A549 (cell line): Measurements from ENCODE around the gene CDKN1B. TPM values are rescaled to one million over a fixed set of nuclear protein-coding genes. Genes with fewer than 3 reads are reported as not detected.

Experiments used
- ATAC-seq, 2 experiments: fragments of 200-7000 bp in 1 of 2; fragments of >200 bp in 1 of 2; cut with Nextera tagmentation in 1 of 2; cut with Tn5 transposase in 1 of 2; 3 replicates each; pipeline versions ENCODE4 v1.8.0 to v1.9.1; 2018 to 2020; ENCODE audit warnings: mild to moderate bottlenecking in 1 of 2, moderate library complexity in 1 of 2
- CTCF ChIA-PET: fragments of 300-600 bp; sonication (Branson Sonifier 250); formaldehyde crosslinking; extraction: SDS; loops from one replicate; lab custom pipeline; 2021; ENCODE audit warnings: antibody characterized with exemption, inconsistent platforms; lab: Yijun Ruan, JAX
- POLR2A ChIA-PET: fragments of 350-600 bp; formaldehyde crosslinking; extraction: SDS; loops from one replicate; lab custom pipeline; 2021; ENCODE audit warnings: antibody characterized with exemption, inconsistent platforms; lab: Yijun Ruan, JAX
- DNase-seq, 2 experiments: peaks; one replicate each; pipeline versions ENCODE4 v3.0.0 to v3.0.0-alpha.2; 2011 to 2016; ENCODE audit warnings: low read depth in 1 of 2, low spot score in 1 of 2
- FAIRE-seq: peaks from 2 replicates; lab custom pipeline; 2011; peaks lifted over from hg19 to GRCh38; lab: Jason Lieb, UNC
- H3K27ac ChIP-seq, 2 experiments: fragments of >200 bp; sonication (Bioruptor Twin); formaldehyde crosslinking; 3 replicates each; pipeline ENCODE4 v1.5.1; 2016 to 2017
- H3K4me1 ChIP-seq: fragments of >200 bp; sonication (Bioruptor Twin); formaldehyde crosslinking; 3 replicates; pipeline ENCODE4 v1.6.1; 2016
- H3K4me2 ChIP-seq: fragments of >200 bp; sonication (Bioruptor Twin); formaldehyde crosslinking; 3 replicates; pipeline ENCODE4 v1.6.1; 2016
- H3K4me3 ChIP-seq: fragments of >200 bp; sonication (Bioruptor Twin); formaldehyde crosslinking; 3 replicates; pipeline ENCODE4 v1.5.1; 2016
- H3K9me3 ChIP-seq: fragments of >200 bp; sonication (Bioruptor Twin); formaldehyde crosslinking; 3 replicates; pipeline ENCODE4 v1.6.1; 2016
- CBX2 ChIP-seq: fragments of 200-600 bp; sonication (generic); IDR thresholded peaks from 2 replicates; pipeline ENCODE4 v1.6.1; 2016; ENCODE audit warnings: low read depth, mild to moderate bottlenecking, borderline replicate concordance
- CBX8 ChIP-seq: fragments of 200-600 bp; sonication (generic); IDR thresholded peaks from 2 replicates; pipeline ENCODE4 v1.6.1; 2016
- CHD2 ChIP-seq: fragments of 150-350 bp; IDR thresholded peaks from 2 replicates; pipeline ENCODE4 v1.6.1; 2014; ENCODE audit warnings: low read length; ENCODE audit not compliant: partially characterized antibody
- CHD4 ChIP-seq: fragments of 200-600 bp; sonication (generic); IDR thresholded peaks from 2 replicates; pipeline ENCODE4 v1.6.1; 2016; ENCODE audit warnings: antibody characterized with exemption, mild to moderate bottlenecking, borderline replicate concordance
- ESRRA ChIP-seq: fragments of 150-350 bp; IDR thresholded peaks from 2 replicates; pipeline ENCODE4 v1.6.1; 2014; ENCODE audit warnings: mild to moderate bottlenecking, low read length, borderline replicate concordance
- FOSB ChIP-seq: fragments of 250-450 bp; sonication (Bioruptor Pico); IDR thresholded peaks from 2 replicates; pipeline ENCODE4 v1.5.0; 2020; ENCODE audit warnings: mild to moderate bottlenecking, moderate library complexity
- FOXS1 ChIP-seq: fragments of 250-450 bp; sonication (Bioruptor Pico); IDR thresholded peaks from 2 replicates; pipeline ENCODE4 v1.5.0; 2020; ENCODE audit warnings: mild to moderate bottlenecking, moderate library complexity
- GATA3 ChIP-seq: IDR thresholded peaks from 2 replicates; pipeline ENCODE4 v1.6.1; 2012; ENCODE audit warnings: borderline replicate concordance
- HEYL ChIP-seq: fragments of 250-450 bp; sonication (Bioruptor Pico); IDR thresholded peaks from 2 replicates; pipeline ENCODE4 v1.8.0; 2021; ENCODE audit warnings: mild to moderate bottlenecking, moderate library complexity
- HOXB13 ChIP-seq: fragments of 250-450 bp; sonication (Bioruptor Pico); IDR thresholded peaks from 2 replicates; pipeline ENCODE4 v1.5.0; 2020; ENCODE audit warnings: low read depth, mild to moderate bottlenecking, moderate library complexity
- HOXB5 ChIP-seq: fragments of 250-450 bp; sonication (Bioruptor Pico); IDR thresholded peaks from 2 replicates; pipeline ENCODE4 v1.5.0; 2020; ENCODE audit warnings: mild to moderate bottlenecking, moderate library complexity
- KDM1A ChIP-seq: fragments of 200-600 bp; sonication (generic); IDR thresholded peaks from 2 replicates; pipeline ENCODE4 v1.6.1; 2016; ENCODE audit warnings: low read depth, mild to moderate bottlenecking
- MAFK ChIP-seq: fragments of 450-650 bp; IDR thresholded peaks from 2 replicates; pipeline ENCODE4 v1.6.1; 2014; ENCODE audit not compliant: partially characterized antibody
- MAZ ChIP-seq: fragments of 150-350 bp; IDR thresholded peaks from 2 replicates; pipeline ENCODE4 v1.6.1; 2014; ENCODE audit warnings: antibody characterized with exemption, low read depth, low read length, borderline replicate concordance
- MYC ChIP-seq: IDR thresholded peaks from 2 replicates; pipeline ENCODE4 v1.6.1; 2012; ENCODE audit warnings: mild to moderate bottlenecking, inconsistent platforms, low read length, improper control_type of control experiment, borderline replicate concordance
- NFE2L2 ChIP-seq: fragments of 150-350 bp; conservative IDR thresholded peaks from 2 replicates; pipeline ENCODE4 v1.6.1; 2014; ENCODE audit warnings: low read length
- NPAS2 ChIP-seq: fragments of 250-450 bp; sonication (Bioruptor Pico); IDR thresholded peaks from 2 replicates; pipeline ENCODE4 v1.8.0; 2022; ENCODE audit warnings: mild to moderate bottlenecking, moderate library complexity, borderline replicate concordance
- NR3C1 ChIP-seq: fragments of >200 bp; sonication (Bioruptor Twin); formaldehyde crosslinking; IDR thresholded peaks from 3 replicates; pipeline ENCODE4 v1.6.1; 2017
- PHF8 ChIP-seq: fragments of 200-600 bp; sonication (generic); IDR thresholded peaks from 2 replicates; pipeline ENCODE4 v1.6.1; 2016; ENCODE audit warnings: low read depth, mild to moderate bottlenecking, antibody characterized with exemption, moderate library complexity, borderline replicate concordance
- POLR2AphosphoS2 ChIP-seq: conservative IDR thresholded peaks from 2 replicates; pipeline ENCODE4 v1.6.1; 2012; ENCODE audit warnings: low read length, improper control_type of control experiment, inconsistent platforms
- RCOR1 ChIP-seq: fragments of 150-350 bp; IDR thresholded peaks from 2 replicates; pipeline ENCODE4 v1.6.1; 2014; ENCODE audit warnings: antibody characterized with exemption, low read length, low read depth
- RFX5 ChIP-seq: fragments of 450-650 bp; IDR thresholded peaks from 2 replicates; pipeline ENCODE4 v1.7.1; 2014; ENCODE audit warnings: antibody characterized with exemption, mild to moderate bottlenecking, moderate library complexity
- SREBF2 ChIP-seq: fragments of 450-650 bp; IDR thresholded peaks from 2 replicates; pipeline ENCODE4 v1.6.1; 2014; ENCODE audit warnings: mild to moderate bottlenecking, moderate library complexity
- ZSCAN20 ChIP-seq: fragments of 250-450 bp; sonication (Bioruptor Pico); IDR thresholded peaks from 2 replicates; pipeline ENCODE4 v1.8.0; 2022; ENCODE audit warnings: mild to moderate bottlenecking, moderate library complexity
- WGBS: methylation state at CpG from one replicate; pipeline ENCODE4 v1.1.6; 2017; ENCODE audit errors: missing lambda C conversion rate; 5-methylcytosine and 5-hydroxymethylcytosine counted together
- polyA plus RNA-seq, 4 experiments: library from polyadenylated mRNA; depleted of rRNA in 3 of 4; stranded (reverse); fragments of >200 nt; fragmentation: RNase III in 1 of 4; extraction: RNeasy Plus Mini Kit Qiagen cat#74134 plus additional on column Dnase treatment in 1 of 4; gene quantifications; 2 replicates in 3 of 4; 3 replicates in 1 of 4; pipeline ENCODE4 v1.2.3, GENCODE V29; 2011 to 2017
- TF ChIP-seq, protein P1 (sequence below): fragments of 200-600 bp; sonication (generic); IDR thresholded peaks from 2 replicates; pipeline ENCODE4 v1.6.1; 2016; ENCODE audit warnings: antibody characterized with exemption, mild to moderate bottlenecking, moderate library complexity
- TF ChIP-seq, protein P2 (sequence below): fragments of 450-650 bp; IDR thresholded peaks from 2 replicates; pipeline ENCODE4 v1.6.1; 2014; ENCODE audit warnings: antibody characterized with exemption
- TF ChIP-seq, protein P3 (sequence below): fragments of 250-450 bp; sonication (Bioruptor Pico); IDR thresholded peaks from 2 replicates; pipeline ENCODE4 v1.5.0; 2020; ENCODE audit warnings: low read depth, mild to moderate bottlenecking, moderate library complexity
- TF ChIP-seq, protein P4 (sequence below): fragments of >200 bp; sonication (Bioruptor Twin); formaldehyde crosslinking; IDR thresholded peaks from 3 replicates; pipeline ENCODE4 v1.6.1; 2016
- TF ChIP-seq, protein P5 (sequence below): IDR thresholded peaks from 2 replicates; pipeline ENCODE4 v1.6.1; 2012

Gene CDKN1B
- polyA plus RNA-seq, 2 of the 4 experiments (the other 2 are of a cell fraction): 20.3 to 26.8 TPM

DNA sequence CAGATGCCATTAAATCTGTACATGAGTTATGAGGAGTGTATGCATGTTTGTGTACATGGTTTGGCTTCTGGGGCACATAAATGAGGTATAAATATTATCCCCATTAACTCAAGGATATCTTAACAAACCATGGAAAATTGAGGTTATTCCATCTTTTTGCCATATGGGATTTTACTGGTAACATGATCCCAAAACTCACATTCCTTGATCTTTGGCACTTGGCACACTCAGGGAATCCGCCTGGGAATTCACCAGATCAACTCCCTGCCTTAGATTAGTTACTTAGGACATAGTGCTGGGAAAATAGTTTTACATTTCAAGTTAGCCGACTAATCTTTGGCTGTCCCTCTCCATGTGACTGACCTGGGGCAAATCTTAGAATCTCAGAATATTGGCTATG, 16.9 kb downstream of the CDKN1B start (continued):
- TF ChIP-seq, protein P1, sequence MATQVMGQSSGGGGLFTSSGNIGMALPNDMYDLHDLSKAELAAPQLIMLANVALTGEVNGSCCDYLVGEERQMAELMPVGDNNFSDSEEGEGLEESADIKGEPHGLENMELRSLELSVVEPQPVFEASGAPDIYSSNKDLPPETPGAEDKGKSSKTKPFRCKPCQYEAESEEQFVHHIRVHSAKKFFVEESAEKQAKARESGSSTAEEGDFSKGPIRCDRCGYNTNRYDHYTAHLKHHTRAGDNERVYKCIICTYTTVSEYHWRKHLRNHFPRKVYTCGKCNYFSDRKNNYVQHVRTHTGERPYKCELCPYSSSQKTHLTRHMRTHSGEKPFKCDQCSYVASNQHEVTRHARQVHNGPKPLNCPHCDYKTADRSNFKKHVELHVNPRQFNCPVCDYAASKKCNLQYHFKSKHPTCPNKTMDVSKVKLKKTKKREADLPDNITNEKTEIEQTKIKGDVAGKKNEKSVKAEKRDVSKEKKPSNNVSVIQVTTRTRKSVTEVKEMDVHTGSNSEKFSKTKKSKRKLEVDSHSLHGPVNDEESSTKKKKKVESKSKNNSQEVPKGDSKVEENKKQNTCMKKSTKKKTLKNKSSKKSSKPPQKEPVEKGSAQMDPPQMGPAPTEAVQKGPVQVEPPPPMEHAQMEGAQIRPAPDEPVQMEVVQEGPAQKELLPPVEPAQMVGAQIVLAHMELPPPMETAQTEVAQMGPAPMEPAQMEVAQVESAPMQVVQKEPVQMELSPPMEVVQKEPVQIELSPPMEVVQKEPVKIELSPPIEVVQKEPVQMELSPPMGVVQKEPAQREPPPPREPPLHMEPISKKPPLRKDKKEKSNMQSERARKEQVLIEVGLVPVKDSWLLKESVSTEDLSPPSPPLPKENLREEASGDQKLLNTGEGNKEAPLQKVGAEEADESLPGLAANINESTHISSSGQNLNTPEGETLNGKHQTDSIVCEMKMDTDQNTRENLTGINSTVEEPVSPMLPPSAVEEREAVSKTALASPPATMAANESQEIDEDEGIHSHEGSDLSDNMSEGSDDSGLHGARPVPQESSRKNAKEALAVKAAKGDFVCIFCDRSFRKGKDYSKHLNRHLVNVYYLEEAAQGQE: no peak
- TF ChIP-seq KDM1A (no peak), RFX5 (no peak), PHF8 (no peak), ZSCAN20 (CRISPR knock-in tag) (no peak), MAZ (no peak), ESRRA (no peak)
- TF ChIP-seq, protein P2, sequence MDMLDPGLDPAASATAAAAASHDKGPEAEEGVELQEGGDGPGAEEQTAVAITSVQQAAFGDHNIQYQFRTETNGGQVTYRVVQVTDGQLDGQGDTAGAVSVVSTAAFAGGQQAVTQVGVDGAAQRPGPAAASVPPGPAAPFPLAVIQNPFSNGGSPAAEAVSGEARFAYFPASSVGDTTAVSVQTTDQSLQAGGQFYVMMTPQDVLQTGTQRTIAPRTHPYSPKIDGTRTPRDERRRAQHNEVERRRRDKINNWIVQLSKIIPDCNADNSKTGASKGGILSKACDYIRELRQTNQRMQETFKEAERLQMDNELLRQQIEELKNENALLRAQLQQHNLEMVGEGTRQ: no peak
- TF ChIP-seq, protein P3, sequence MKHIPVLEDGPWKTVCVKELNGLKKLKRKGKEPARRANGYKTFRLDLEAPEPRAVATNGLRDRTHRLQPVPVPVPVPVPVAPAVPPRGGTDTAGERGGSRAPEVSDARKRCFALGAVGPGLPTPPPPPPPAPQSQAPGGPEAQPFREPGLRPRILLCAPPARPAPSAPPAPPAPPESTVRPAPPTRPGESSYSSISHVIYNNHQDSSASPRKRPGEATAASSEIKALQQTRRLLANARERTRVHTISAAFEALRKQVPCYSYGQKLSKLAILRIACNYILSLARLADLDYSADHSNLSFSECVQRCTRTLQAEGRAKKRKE (CRISPR knock-in tag): no peak

DNA sequence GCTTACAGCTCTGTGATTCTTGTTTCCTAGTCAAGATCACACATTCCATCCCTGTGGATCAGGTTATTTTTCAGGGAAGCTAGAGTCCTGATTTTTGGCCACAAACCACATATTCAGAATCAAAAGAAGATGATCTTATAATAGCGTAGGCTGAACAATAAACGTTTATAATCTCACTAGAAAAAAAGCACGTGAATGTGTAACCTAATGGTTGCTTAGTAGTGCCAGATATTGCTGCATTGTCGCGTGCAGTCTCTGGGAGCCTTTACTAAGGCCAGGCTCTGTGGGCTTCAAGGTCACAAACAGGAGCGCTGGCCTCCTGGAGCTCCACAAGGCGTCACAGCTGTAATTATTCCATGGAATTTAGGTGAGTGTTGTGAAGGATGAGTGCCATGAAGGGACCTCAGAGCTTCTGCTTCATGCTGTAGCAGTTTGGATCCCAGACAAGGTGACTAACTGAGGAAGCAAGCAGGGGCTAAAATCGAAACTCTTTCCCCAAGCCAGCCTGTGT, 17.4 kb downstream of the CDKN1B start:
- ATAC-seq: no peak

DNA sequence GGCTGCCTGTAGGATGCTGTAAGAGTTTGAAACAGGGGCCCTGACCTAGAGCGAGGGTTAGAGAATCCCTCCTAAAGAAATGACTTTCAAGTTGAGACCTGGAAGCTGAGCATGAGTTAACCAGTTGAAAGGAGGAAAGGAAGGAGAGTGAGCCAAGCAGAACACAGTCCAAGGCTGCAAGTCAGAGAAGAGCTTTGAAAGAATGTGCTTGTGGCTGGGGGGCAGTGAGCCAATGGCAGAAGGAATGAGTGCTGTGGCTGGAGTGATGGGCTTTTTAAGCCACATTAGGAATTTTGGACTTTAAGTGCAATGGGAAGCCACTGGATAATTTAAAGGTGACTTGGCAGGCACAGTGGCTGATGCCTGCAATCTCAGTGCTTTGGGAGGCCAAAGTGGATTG, 18.1 kb downstream of the CDKN1B start:
- TF ChIP-seq PHF8 (no peak), HOXB13 (CRISPR knock-in tag) (no peak)
- TF ChIP-seq, protein P4, sequence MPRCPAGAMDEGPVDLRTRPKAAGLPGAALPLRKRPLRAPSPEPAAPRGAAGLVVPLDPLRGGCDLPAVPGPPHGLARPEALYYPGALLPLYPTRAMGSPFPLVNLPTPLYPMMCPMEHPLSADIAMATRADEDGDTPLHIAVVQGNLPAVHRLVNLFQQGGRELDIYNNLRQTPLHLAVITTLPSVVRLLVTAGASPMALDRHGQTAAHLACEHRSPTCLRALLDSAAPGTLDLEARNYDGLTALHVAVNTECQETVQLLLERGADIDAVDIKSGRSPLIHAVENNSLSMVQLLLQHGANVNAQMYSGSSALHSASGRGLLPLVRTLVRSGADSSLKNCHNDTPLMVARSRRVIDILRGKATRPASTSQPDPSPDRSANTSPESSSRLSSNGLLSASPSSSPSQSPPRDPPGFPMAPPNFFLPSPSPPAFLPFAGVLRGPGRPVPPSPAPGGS: no peak
- TF ChIP-seq, protein P5, sequence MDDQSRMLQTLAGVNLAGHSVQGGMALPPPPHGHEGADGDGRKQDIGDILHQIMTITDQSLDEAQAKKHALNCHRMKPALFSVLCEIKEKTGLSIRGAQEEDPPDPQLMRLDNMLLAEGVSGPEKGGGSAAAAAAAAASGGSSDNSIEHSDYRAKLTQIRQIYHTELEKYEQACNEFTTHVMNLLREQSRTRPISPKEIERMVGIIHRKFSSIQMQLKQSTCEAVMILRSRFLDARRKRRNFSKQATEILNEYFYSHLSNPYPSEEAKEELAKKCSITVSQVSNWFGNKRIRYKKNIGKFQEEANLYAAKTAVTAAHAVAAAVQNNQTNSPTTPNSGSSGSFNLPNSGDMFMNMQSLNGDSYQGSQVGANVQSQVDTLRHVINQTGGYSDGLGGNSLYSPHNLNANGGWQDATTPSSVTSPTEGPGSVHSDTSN: no peak
- no peak overlapping the region for H3K4me3 ChIP-seq
- DNase-seq (no peak), ATAC-seq (no peak), FAIRE-seq (no peak)
- no peaks in the 10 kb centered on the region for H3K9me3 ChIP-seq
- CTCF ChIA-PET: interaction anchor here (0.8 to 3.0 kb wide), 7 partner anchors 16 to 80 kb away, joined by 3 to 15 read pairs (median 4); no protein-coding TSS in a partner anchor
- peaks cover 4% of the 10 kb centered on the region; the same call in 1 of the 3 replicates for H3K4me1 ChIP-seq
- no peak overlapping the region for H3K4me2 ChIP-seq
- 97% methylated on average over 1 of the region's 1 CpG for WGBS
- POLR2A ChIA-PET: interaction anchor here (0.6 to 1.9 kb wide), 2 partner anchors 11 to 12 kb away, joined by 4 to 9 read pairs; no protein-coding TSS in a partner anchor
- no peak overlapping the region for H3K27ac ChIP-seq

More for the DNA sequence above, 17.4 kb downstream of the CDKN1B start:
- CTCF ChIA-PET: interaction anchor here (0.9 to 1.2 kb wide), 2 partner anchors 54 to 79 kb away, joined by 4 read pairs; no protein-coding TSS in a partner anchor
- no peak for TF ChIP-seq CHD4
- no peak for TF ChIP-seq FOXS1 (CRISPR knock-in tag)
- no peak for TF ChIP-seq CBX8
- no peak for TF ChIP-seq CBX2
- no peak for TF ChIP-seq MAZ
- no peak for TF ChIP-seq NPAS2 (CRISPR knock-in tag)
- no peak for TF ChIP-seq NFE2L2
- TF ChIP-seq RCOR1: no peak
- no peak for TF ChIP-seq SREBF2
- no peak for TF ChIP-seq HOXB5 (CRISPR knock-in tag)
- no peak for TF ChIP-seq NR3C1
- no peak for TF ChIP-seq CHD2
- no peak for TF ChIP-seq FOSB (CRISPR knock-in tag)
- TF ChIP-seq MAFK: no peak
- TF ChIP-seq MYC: no peak
- no peak for TF ChIP-seq POLR2AphosphoS2
- TF ChIP-seq GATA3: no peak
- no peak for TF ChIP-seq HEYL (CRISPR knock-in tag)
- 69% methylated on average over 8 of the region's 8 CpGs for WGBS
- FAIRE-seq (no peak), DNase-seq (no peak)
- peaks cover 4% of the 10 kb centered on the region; the same call in 1 of the 3 replicates for H3K4me1 ChIP-seq
- POLR2A ChIA-PET: interaction anchor here (0.6 to 1.9 kb wide), 2 partner anchors 10 to 12 kb away, joined by 4 to 9 read pairs; no protein-coding TSS in a partner anchor
- no peak overlapping the region for H3K27ac ChIP-seq
- no peak overlapping the region for H3K4me2 ChIP-seq
- H3K4me3 ChIP-seq: no peak overlapping the region
- H3K9me3 ChIP-seq: no peaks in the 10 kb centered on the region
